HAP-1 (cell line): Measurements from ENCODE around the gene TRIM24.

ENCODE experiments used
- DNase-seq, 2 experiments: peaks; one replicate each; pipeline ENCODE4 v3.0.0-alpha.2; 2016 to 2020; ENCODE audit warnings: low spot score in 2 of 2
- H3K27me3 ChIP-seq: fragments of 250-450 bp; sonication (Bioruptor Pico); 2 replicates; pipeline ENCODE4 v1.5.1; 2020; ENCODE audit warnings: low read depth, mild to moderate bottlenecking, moderate library complexity
- H3K36me3 ChIP-seq: fragments of 250-450 bp; sonication (Bioruptor Pico); replicated peaks from 2 replicates; pipeline ENCODE4 v1.5.1; 2020; ENCODE audit warnings: mild to moderate bottlenecking
- H3K4me1 ChIP-seq: fragments of 250-450 bp; sonication (Bioruptor Pico); 2 replicates; pipeline ENCODE4 v1.5.1; 2020; ENCODE audit warnings: mild to moderate bottlenecking
- H3K4me3 ChIP-seq: fragments of 250-450 bp; sonication (Bioruptor Pico); 2 replicates; pipeline ENCODE4 v1.5.1; 2020; ENCODE audit warnings: mild to moderate bottlenecking, moderate library complexity
- H3K9me3 ChIP-seq: fragments of 250-450 bp; sonication (Bioruptor Pico); 2 replicates; pipeline ENCODE4 v1.5.1; 2020; ENCODE audit warnings: mild to moderate bottlenecking, moderate library complexity
- in situ Hi-C: fragments of 300-500 bp; cut with MboI; formaldehyde crosslinking; loops from 3 replicates; pipeline ENCODE4 v1.14.3; 2020; ENCODE audit warnings: low sequenced_read_pairs, inconsistent platforms, mixed read lengths

Gene TRIM24

DNA sequence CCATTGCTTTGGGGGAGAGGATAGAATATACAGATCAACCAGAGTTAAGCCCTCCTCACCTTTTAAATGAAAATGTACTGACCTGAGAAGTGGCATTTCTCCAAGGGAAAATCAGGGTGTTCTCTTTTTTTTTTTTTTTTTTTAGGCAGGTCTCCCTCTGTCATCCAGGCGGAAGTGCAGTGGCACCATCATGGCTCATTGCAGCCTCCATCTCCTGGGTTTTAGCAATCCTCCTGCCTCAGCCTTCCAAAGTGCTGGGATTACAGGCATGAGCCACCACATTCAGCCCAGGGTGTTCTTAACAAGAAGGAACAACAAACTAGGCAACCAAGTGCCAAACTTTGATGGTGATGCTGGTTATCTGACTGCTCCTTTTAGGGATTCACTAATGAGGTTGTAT is 130.1 kb downstream of the TRIM24 start:
- no peaks in the 10 kb centered on the region for H3K9me3 ChIP-seq
- H3K27me3 ChIP-seq, result no peaks in the 10 kb centered on the region
- in situ Hi-C loops, result no loop called here
- H3K4me3 ChIP-seq, result no peak overlapping the region
- peaks cover under 1% of the 10 kb centered on the region; the same call in 1 of the 2 replicates for H3K4me1 ChIP-seq
- peaks cover 25% of the 10 kb centered on the region for H3K36me3 ChIP-seq
- DNase-seq, result no peak

DNA sequence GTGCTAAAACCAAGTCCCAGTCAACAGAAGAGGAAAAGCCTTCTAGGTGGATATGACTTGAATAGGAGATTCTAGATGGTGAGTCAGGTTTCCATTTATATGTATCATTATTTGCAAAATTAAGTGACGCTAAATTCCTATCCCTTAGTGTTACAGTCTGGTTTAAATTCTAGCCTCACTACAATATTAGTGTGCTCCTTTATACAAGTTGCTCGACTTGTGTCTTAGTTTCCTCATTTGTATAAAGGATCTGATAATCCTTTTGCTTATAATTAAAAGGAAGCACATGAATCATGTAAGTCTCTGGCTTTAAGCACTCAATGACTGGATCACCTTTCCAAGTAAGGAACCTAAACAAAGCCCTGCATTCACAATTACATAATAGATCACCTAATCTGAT is 135.4 kb downstream of the TRIM24 start:
- H3K27me3 ChIP-seq, result no peaks in the 10 kb centered on the region
- H3K4me1 ChIP-seq, result peaks cover 3% of the 10 kb centered on the region; the same call in 1 of the 2 replicates
- no peaks in the 10 kb centered on the region for H3K9me3 ChIP-seq
- H3K4me3 ChIP-seq, result no peak overlapping the region
- DNase-seq, result peak in 1 of 2 experiments; percentile 75
- no peaks in the 10 kb centered on the region for H3K36me3 ChIP-seq
- in situ Hi-C loops, result no loop called here

DNA sequence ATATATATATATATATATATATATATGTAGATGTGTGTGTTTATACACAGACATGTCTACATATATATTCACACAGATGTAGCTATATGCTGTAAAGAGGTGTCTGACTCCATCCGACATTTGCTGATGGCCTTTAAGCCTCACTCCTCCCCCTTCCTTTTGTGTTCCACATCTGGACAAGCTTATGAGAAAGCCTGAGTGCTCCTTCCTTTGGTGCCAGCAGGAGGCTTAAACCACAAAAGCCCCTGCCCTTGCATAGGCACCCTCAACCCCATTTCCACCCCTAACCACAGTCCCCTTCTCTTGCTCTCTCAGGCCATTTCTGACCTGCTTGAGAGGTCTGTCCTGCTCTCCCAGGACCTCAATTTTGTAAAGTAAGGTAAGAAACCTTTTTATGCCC is 142.4 kb downstream of the TRIM24 start:
- H3K4me1 ChIP-seq, result peaks cover 1% of the 10 kb centered on the region
- H3K9me3 ChIP-seq, result no peaks in the 10 kb centered on the region
- DNase-seq, result peak in 1 of 2 experiments; percentile 13
- no peaks in the 10 kb centered on the region for H3K27me3 ChIP-seq
- H3K36me3 ChIP-seq, result no peaks in the 10 kb centered on the region
- H3K4me3 ChIP-seq, result no peak overlapping the region
- in situ Hi-C loops, result no loop called here

DNA sequence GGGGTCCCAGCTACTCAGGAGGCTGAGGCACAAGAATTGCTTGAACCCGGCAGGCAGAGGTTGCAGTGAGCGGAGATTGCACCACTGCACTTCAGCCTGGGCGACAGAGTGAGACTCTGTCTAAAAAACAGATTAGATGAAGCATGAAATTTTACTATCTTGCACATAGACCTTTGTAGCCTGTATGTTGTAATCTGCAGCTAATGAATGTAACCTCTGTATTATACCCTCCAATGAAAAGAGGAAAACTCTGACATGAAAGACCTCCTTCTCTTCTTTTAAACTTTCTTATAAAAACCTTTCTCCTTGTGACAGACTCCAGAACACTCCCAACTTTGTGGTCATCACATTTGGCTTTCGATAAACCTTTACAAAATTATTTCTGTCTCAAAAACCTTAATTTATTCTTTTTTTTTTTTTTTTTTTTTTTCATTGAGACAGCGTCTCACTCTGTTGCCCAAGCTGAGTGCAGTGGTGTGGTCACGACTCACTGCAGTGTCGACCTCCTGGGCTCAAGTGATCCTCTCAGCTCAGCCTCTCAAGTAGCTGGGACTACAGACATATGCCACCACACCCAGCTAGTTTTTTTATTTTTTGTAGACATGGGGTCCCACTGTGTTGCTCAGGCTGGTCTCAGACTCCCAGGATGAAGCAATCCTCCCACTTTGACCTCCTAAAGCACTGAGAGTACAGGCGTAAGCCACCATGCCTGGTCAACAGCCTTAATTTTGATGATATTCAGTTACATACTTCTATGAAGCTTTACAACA is 143.7 kb downstream of the TRIM24 start:
- in situ Hi-C loops, result no loop called here
- no peak overlapping the region for H3K4me3 ChIP-seq
- H3K36me3 ChIP-seq, result no peaks in the 10 kb centered on the region
- no peak for DNase-seq
- peaks cover 14% of the 10 kb centered on the region for H3K4me1 ChIP-seq
- no peaks in the 10 kb centered on the region for H3K27me3 ChIP-seq
- H3K9me3 ChIP-seq, result no peaks in the 10 kb centered on the region

DNA sequence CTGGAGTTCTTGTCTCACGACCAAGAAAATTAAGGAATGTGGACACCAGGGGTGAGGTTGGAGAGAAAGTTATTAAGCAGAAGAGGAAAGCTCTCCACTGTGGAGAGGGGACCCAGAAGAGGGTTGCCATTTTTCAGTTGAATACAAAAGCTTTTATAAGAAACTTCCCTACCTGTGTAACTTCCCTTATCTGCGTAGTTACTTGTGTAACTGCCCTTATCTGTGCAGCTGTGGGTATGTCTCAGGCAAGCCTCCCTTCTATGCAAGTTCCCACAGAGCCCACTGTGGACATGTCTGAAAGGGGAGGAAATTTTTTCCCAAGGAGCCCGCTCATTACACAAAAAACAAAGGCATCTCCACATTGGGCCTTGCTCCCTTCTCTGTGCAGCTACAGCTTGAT is 146.2 kb downstream of the TRIM24 start:
- Histone ChIP-seq H3K9me3 (no peaks in the 10 kb centered on the region), H3K4me1 (peaks cover 18% of the 10 kb centered on the region), H3K4me3 (no peak overlapping the region), H3K36me3 (no peaks in the 10 kb centered on the region), H3K27me3 (no peaks in the 10 kb centered on the region)
- no peak for DNase-seq
- in situ Hi-C loops, result no loop called here

DNA sequence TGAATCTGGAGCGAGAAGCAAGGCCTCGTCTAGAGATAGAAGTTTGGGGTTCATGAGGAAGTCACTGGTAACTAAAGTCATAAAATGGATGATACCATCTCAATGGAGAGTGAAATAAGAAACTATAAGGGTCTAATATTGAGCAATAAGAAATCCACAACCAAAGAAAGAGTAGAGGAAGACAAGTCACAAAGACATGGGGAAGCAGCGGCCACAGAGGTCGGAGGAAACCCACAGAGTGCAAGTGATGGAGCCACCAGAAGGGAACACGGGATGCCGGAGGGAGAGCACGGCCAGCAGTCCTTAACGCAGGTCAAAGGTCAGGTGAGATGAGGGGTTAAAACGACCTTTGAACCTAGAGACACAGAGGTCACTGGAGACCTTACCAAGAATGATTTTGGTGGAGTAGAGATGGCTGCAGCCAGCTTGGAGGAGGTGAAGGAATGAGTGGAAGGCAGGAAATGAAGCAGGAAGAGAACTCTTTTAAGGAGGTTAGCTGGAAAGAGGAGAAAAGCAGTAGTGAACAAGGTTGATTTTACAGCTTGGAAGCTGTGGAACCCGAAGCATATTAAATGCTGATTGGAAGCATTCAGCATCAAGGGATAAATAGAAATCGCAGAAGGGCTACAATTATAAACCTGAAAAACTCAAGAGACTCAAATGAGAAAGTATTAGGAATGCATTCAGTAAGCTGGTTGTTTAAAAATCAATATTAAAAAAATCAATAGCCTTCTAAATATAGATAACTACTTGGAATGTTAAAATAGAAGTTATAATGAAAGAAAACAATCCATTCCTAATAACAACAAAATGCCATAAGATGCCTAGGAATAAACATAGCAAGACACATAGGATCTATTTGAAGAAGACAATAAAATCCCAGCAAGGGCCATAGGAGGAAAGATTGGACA is 147.4 kb downstream of the TRIM24 start:
- in situ Hi-C loops, result no loop called here
- H3K9me3 ChIP-seq, result no peaks in the 10 kb centered on the region
- no peaks in the 10 kb centered on the region for H3K36me3 ChIP-seq
- no peaks in the 10 kb centered on the region for H3K27me3 ChIP-seq
- no peak for DNase-seq
- H3K4me3 ChIP-seq, result no peak overlapping the region
- H3K4me1 ChIP-seq, result peaks cover 18% of the 10 kb centered on the region

DNA sequence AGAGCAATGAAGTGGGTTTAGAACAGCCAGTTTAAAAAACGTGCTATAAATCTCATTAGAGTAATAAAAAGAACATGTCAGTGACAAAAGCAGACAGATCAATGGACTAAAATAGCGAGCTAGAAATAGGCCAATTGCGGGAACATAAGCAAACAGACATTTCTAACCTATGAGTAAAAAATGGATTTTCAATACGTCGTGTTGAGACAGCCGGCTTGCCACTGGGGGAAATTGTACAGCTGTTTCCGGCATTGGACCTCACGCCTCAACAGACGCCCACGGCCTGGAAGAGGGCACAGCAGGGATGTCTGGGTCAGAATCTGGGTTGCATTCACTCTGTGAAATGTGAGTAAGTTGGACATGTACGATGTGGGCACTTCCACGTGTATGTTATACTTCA is 148.2 kb downstream of the TRIM24 start:
- H3K9me3 ChIP-seq, result no peaks in the 10 kb centered on the region
- no peak overlapping the region for H3K4me3 ChIP-seq
- H3K36me3 ChIP-seq, result no peaks in the 10 kb centered on the region
- DNase-seq, result peak; percentile 43 to 57
- peaks cover 18% of the 10 kb centered on the region for H3K4me1 ChIP-seq
- no peaks in the 10 kb centered on the region for H3K27me3 ChIP-seq
- in situ Hi-C loops, result no loop called here

DNA sequence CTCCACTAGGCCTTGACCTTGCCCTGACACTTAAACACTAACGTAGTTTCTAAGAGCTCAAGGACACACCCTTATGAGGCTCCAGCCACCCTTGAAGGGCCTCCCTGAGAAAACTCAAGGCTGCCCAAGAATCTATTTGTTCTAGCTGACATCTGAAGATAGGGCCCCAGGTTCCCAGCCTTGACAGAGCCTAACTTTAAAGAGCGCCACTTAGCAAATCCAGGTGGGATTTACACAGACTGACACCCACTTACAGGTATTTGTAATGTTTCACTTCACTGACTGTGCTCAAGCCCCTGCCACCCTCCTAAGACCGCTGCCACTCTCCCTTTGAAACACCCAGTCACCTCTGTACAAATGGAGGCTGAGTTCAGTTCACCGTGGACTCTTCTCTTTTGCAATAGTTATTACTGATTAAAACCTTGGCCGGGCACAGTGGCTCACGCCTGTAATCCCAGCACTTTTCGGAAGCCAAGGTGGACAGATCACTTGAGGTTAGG is 150.7 kb downstream of the TRIM24 start:
- Histone ChIP-seq H3K36me3 (no peaks in the 10 kb centered on the region), H3K9me3 (no peaks in the 10 kb centered on the region), H3K27me3 (no peaks in the 10 kb centered on the region), H3K4me1 (peaks cover 18% of the 10 kb centered on the region), H3K4me3 (no peak overlapping the region)
- no peak for DNase-seq
- in situ Hi-C loops, result no loop called here

DNA sequence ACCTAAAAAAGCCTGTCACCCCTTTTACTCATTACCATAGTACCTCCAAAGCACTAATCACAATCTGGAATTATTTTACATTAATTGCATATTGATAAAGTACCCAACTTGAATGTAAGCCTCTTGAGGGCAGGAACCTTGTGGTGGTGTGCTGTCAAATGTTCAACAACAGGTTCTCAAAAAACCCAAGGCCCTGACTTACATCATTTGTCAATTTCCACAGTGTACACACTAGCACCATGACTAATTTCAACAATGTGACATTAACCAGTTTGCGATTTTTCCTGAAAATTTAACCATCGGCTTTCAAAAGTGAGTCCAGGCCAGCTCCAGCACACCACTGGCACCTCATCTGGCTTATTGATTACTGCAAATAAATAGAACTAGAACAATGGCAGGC is 153.6 kb downstream of the TRIM24 start:
- Histone ChIP-seq H3K36me3 (no peaks in the 10 kb centered on the region), H3K4me1 (peaks cover 5% of the 10 kb centered on the region), H3K4me3 (no peak overlapping the region), H3K27me3 (no peaks in the 10 kb centered on the region), H3K9me3 (no peaks in the 10 kb centered on the region)
- in situ Hi-C loops, result no loop called here
- DNase-seq, result no peak

DNA sequence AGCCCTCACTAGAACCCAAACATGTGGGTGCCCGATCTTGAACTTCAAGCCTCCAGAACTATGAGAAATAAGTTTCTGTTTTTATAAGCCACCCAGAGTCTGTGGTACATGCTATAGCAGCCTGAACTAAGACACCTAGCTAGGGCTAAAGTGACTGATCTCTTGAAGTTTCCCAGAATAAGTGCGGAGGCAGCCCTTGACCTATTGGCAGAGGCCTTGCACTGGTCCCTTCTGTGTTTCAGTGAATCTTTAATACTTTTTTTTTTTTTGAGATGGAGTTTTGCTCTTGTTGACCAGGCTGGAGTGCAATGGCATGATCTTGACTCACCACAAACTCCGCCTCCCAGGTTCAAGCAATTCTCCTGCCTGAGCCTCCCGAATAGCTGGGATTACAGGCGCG is 156.0 kb downstream of the TRIM24 start:
- in situ Hi-C loops, result no loop called here
- H3K4me3 ChIP-seq, result no peak overlapping the region
- H3K4me1 ChIP-seq, result no peaks in the 10 kb centered on the region
- H3K9me3 ChIP-seq, result no peaks in the 10 kb centered on the region
- H3K27me3 ChIP-seq, result no peaks in the 10 kb centered on the region
- no peaks in the 10 kb centered on the region for H3K36me3 ChIP-seq
- no peak for DNase-seq

DNA sequence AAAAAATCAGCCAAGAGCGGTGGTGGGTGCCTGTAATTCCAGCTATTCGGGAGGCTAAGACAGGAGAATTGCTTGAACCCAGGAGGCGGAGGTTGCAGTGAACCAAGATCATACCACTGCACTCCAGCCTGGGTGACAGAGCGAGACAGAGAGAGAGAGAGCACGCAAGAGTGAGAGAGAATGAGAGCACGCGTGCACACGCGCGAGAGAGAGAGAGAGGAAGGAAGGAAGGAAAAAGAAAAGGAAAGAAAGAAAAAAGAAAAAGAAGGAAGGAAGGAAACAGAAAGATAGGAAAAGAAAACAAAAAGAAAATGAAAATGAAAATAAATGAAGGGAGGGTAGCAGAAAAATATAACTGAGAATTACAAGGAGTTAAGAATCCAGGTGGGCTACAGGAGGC is 158.4 kb downstream of the TRIM24 start:
- DNase-seq, result no peak
- no peak overlapping the region for H3K4me3 ChIP-seq
- H3K36me3 ChIP-seq, result no peaks in the 10 kb centered on the region
- in situ Hi-C loops, result no loop called here
- H3K27me3 ChIP-seq, result no peaks in the 10 kb centered on the region
- no peaks in the 10 kb centered on the region for H3K9me3 ChIP-seq
- H3K4me1 ChIP-seq, result no peaks in the 10 kb centered on the region

DNA sequence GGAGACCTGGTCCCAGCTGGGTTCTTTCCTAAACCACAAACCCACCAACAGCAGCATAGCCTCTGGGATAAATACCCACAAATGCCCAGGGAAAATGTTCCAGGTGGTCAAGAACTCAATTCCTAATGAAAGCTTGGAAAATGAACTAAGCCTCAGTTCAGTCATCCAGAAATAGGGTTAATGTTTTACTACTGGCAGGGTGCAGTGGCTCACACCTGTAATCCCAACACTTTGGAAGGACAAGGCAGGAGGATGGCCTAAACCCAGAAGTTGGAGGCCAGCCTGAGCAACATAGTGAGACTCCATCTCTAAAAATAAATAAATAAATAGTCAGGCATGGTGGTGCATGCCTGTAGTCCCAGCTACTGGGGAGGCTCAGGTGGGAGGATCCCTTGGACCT is 158.9 kb downstream of the TRIM24 start:
- in situ Hi-C loops, result no loop called here
- no peaks in the 10 kb centered on the region for H3K27me3 ChIP-seq
- no peak overlapping the region for H3K4me3 ChIP-seq

DNA sequence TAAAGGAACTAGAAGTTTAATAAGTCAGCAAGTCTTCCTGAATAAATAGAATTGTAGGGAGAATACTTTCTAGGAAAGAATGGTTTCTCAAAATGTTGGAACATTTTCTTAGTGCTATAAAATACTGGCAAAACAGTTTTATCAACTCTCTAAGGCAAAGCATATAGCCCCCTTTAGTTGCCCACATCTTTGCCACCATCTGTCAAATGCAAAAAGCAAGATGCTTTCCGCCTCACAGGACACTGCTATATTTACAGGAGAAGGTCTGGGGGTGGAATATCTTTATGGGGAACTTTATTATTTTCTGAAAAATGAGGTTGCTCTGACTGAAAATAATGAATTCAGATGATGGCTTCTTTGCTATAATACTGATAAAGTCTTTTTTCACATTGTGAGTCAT is 162.8 kb downstream of the TRIM24 start:
- no peaks in the 10 kb centered on the region for H3K27me3 ChIP-seq
- H3K36me3 ChIP-seq, result no peaks in the 10 kb centered on the region
- no peaks in the 10 kb centered on the region for H3K4me1 ChIP-seq
- DNase-seq, result no peak
- H3K9me3 ChIP-seq, result no peaks in the 10 kb centered on the region
- in situ Hi-C loops, result no loop called here
- no peak overlapping the region for H3K4me3 ChIP-seq

More for the DNA sequence above, 158.9 kb downstream of the TRIM24 start:
- Histone ChIP-seq H3K4me1 (no peaks in the 10 kb centered on the region), H3K9me3 (no peaks in the 10 kb centered on the region), H3K36me3 (no peaks in the 10 kb centered on the region)
- no peak for DNase-seq
